ENCODE data around the gene ANKRD6.
"Not testable (repeated sequence)": the region's sequence is repeated elsewhere in the genome, so short reads cannot be mapped to it uniquely, and the experiment has no call there.

The ANKRD6 gene

GRCh38 chr6:89611666-89612065, 178.7 kb downstream of the ANKRD6 start:
- DNase-seq = no peak

DNA sequence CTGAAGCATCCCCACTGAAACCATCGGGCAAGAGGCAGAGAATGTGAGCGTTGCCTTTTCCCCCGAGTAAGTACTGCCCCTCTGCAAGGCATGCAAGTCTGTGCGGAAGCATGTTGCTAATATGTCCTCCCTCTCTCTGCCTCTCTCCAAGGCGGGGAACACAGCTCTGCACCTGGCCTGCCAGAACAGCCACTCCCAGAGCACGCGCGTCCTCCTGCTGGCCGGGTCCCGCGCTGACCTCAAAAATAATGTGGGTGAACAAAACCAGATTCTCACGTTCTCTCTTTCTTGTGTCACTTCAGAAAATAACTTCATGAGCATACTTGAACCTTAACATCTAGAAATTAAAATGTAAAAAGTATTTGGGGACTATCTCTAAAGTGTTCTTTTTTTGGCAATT, 179.2 kb downstream of the ANKRD6 start:
- DNase-seq = no peak

GRCh38 chr6:89613790-89614189, 180.8 kb downstream of the ANKRD6 start:
- no peak for DNase-seq

DNA sequence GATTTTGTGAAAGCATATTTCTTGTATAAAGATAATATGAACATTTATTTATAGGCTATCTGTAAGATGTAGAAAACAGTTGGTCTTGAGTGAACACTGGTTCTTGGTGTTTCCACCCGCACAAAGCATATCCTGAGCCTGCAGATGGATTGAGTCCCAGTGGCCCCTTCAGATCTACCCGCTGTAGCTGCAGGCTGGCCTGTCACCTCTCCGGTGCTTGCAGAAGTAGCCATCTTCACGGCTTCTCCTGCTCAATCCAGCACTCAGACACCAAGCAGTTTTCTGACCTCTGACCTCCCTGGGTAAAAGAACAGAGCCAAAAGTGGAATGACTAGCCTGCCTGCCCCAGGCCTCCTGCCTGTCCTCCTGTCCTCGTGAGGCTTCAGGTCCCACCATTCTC, 182.9 kb downstream of the ANKRD6 start:
- no peak for DNase-seq

GRCh38 chr6:89616531-89616930, 183.6 kb downstream of the ANKRD6 start:
- no peak for DNase-seq

GRCh38 chr6:89618026-89618425, 185.1 kb downstream of the ANKRD6 start:
- DNase-seq = no peak

DNA sequence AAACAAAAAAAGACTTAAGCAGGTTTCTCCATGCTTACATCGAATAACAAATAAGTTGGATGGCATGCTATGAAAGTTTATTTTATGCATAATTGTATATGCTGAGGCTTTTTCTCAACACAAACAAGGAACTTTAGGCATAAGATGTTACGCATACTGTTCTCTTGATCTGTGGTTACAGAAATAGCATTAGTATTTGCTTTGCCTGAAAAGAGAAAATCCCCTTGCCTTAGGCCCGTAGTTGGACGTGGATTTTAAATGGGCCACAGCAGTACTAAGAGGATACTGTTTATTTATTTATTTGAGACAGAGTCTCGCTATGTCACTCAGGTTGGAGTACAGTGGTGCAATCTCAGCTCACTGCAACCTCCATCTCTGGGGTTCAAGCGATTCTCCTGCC, 186.6 kb downstream of the ANKRD6 start:
- no peak for DNase-seq

DNA sequence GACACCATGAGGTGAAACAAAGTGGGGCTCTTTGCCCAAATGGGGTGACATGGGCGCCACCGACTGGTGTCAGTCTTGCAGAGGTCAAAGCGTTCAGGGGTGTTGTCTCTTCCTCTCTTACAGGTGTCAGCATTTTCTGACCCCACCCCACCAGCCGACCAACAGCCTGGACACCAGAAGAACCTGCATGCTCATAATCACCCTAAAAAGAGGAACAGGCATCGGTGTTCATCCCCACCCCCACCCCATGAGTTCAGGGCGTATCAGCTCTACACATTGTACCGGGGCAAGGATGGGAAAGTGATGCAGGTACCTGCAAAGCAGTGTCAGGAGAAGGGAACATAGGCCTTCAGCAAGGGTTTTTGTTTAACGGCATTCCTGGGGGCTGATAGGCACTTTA, 190.8 kb downstream of the ANKRD6 start:
- DNase-seq = no peak

GRCh38 chr6:89630488-89630887, 197.5 kb downstream of the ANKRD6 start:
- DNase-seq = no peak

DNA sequence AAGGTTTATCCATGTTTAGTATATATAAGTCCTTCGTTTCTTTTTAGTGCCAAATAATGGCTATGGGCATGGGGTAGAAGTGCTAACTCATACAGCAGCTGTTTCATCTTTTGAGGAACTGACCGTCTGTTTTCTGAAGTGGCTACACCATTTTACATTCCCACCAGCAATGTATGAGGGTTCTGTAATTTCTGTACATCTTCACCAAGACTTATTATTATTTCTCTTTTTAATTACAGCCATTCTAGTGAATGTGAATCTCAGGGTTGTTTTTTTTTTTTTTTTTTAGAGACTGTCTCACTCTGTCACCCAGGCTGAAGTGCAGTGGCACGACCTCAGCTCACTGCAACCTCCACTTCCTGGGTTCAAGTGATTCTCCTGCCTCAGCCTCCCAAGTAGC, 203.5 kb downstream of the ANKRD6 start:
- not testable (repeated sequence) for DNase-seq

GRCh38 chr6:89637960-89638319, 205.0 kb downstream of the ANKRD6 start:
- no peak for DNase-seq

- DNase-seq = peak; percentile 87 to 99 (median 92)
Observed at GRCh38 chr6:89638320-89639195, 205.6 kb downstream of the ANKRD6 start, which contains the start of gene LYRM2. Gene LYRM2 (minus strand): TSS chr6:89638747. CDS start chr6:89638716, 31 bp downstream.

DNA sequence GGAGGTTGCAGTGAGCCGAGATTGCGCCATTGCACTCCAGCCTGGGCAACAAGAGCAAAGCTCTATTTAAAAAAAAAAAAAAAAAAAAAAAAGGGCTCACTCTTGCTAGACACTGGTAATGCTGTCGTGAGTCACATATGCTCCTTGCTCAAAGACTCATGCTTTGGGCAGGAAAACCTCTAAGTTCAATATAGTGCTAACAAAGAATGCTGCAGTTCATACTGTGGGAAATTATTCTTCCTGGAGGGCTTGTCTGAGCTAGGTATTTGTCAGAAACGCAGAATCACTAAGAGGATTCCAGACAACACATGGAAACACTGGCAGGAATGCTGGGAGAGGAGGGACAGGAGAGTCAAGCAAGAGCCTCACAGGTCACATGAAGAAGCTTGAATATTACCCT, 207.9 kb downstream of the ANKRD6 start:
- DNase-seq = no peak

- DNase-seq = not testable (repeated sequence)
Observed at GRCh38 chr6:89641581-89641980, 208.6 kb downstream of the ANKRD6 start.

DNA sequence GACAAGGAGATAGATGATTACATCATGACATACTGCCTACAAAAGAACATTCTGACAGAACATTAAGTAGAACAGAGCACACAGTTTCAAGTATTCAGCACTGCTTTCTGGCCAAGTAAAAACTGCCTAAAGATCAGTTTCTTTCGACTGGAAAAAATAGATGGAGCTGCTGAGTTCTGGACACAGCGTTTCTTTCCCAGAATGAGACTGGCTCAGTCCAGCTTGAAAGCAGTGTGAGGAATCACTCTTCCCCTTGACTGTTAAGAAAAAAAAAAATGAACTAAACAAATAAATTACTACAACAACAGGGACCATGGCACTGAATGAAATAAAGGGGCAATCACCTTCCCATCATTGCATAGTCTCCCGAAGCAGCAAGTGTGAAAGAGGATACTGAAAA, 210.0 kb downstream of the ANKRD6 start:
- no peak for DNase-seq

DNA sequence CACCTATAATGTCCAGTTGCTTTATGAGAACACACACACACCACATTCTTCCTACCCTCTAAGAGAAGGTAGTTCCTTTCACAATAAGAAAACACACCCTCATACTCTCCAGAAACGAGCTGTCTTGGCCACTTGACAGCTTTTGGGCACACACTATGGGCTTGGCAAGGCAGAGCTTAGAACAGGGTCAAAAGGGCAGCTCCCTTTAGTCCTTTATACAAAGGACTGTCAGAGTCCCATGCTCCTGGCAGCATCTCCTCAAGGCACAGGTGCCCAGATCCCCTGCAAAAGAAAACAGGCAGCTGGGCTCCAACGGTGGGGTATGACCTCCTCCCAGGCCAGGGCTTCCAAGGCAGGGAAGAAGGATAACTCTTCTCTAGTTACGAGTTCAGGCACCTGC, 210.5 kb downstream of the ANKRD6 start:
- no peak for DNase-seq

DNA sequence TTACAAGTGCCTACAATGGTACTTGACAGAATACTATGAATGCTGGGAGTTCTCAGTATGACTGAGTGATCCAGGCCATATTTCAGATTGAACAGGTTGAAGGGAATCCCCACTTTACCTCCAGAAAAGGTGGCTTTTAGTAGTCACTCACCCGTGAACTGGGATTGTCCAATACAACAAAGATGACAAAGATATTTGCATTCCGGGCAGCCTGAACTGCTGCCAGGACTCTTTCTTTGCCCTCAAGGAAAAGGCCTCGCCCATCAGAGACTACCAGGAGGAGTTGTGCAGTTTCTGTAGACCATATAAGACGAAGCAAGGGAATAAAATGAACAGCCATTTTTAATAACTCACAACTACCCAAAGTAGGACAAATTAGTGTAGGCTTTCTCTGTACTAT, 211.9 kb downstream of the ANKRD6 start:
- DNase-seq = no peak

- DNase-seq = no peak
Observed at GRCh38 chr6:89649682-89650081, 216.7 kb downstream of the ANKRD6 start.

- no peak for DNase-seq
Observed at GRCh38 chr6:89650579-89650978, 217.6 kb downstream of the ANKRD6 start.

DNA sequence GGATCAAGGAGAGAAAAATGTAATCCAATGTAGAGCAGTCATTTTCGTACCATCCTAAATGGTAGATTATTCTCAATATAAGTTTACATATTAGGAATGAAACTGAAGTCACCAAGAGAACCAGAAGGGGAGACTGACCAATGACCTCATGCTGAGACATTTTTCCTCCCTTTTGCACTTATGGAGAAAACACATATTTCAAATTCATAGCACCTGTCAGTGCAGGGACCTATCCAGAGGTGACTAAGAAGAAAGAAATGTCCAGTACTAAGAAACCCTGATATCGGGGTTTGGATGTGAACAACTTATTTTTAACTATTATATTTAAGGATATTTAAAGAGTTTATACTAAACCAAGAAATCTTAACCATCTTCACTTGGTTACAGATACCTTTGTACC, 222.2 kb downstream of the ANKRD6 start:
- DNase-seq = no peak

DNA sequence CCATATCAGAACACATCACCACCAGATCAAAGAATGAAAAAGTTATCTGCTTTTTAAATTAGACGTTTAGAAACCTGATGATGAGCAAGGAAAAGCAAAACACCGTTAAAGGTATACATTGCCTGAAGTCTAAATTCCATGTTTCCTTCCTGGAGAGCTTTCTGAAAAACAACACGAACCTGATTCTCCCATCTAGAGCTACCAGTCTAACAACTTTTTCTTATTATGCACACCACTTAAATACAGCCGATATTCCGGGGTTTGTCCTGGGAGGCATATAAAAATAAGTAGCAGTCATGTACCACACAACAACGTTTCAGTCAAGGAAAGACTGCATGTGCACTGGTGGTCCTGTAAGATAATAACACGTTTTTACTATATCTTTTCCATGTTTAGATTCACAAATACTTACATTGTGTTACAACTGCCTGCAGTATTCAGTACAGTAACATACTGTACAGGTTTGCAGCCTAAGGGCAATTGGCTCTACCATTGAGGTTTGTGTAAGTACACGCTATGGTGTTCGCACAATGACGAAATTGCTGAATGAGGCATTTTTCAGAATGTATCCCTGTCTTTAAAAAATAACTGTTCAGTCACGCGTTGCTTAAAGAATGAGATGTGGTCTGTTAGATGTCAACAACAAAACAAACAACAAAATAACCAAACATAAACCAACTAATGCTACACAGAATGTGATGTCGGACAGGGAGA, 224.7 kb downstream of the ANKRD6 start:
- DNase-seq = no peak

GRCh38 chr6:89660981-89661380, 228.0 kb downstream of the ANKRD6 start:
- no peak for DNase-seq

- no peak for DNase-seq
Observed at GRCh38 chr6:89661559-89661958, 228.6 kb downstream of the ANKRD6 start.

GRCh38 chr6:89662659-89663223, 229.8 kb downstream of the ANKRD6 start:
- DNase-seq = no peak
